H9 (cell line): ENCODE measurements around the gene TRERF1. TPM values are rescaled to one million over a fixed set of nuclear protein-coding genes. Genes with fewer than 3 reads are reported as not detected.

Experiments used
- DNase-seq: peaks from one replicate; pipeline ENCODE4 v3.0.0-alpha.2; 2017
- H2AFZ ChIP-seq: one replicate; pipeline ENCODE4 v1.6.1; 2013; ENCODE audit warnings: mild to moderate bottlenecking, low read length, control low read depth, moderate library complexity
- H2AK5ac ChIP-seq: 2 replicates; pipeline ENCODE4 v1.6.1; 2013; ENCODE audit warnings: low read length, control low read depth, mixed read lengths; ENCODE audit not compliant: insufficient read length
- H2BK120ac ChIP-seq: one replicate; pipeline ENCODE4 v1.6.1; 2013; ENCODE audit warnings: low read depth, mild to moderate bottlenecking, low read length, control low read depth, inconsistent platforms; ENCODE audit not compliant: poor library complexity, severe bottlenecking
- H2BK12ac ChIP-seq: 2 replicates; pipeline ENCODE4 v1.6.1; 2013; ENCODE audit warnings: low read length, control low read depth, mixed read lengths, low read depth; ENCODE audit not compliant: insufficient read length
- H2BK15ac ChIP-seq: 2 replicates; pipeline ENCODE4 v1.6.1; 2013; ENCODE audit warnings: low read depth, low read length, control low read depth
- H2BK20ac ChIP-seq: one replicate; pipeline ENCODE4 v1.6.1; 2013; ENCODE audit warnings: low read depth, mild to moderate bottlenecking, low read length, control low read depth, inconsistent platforms; ENCODE audit not compliant: poor library complexity, severe bottlenecking
- H2BK5ac ChIP-seq: 2 replicates; pipeline ENCODE4 v1.6.1; 2013; ENCODE audit warnings: low read length, control low read depth, mixed read lengths; ENCODE audit not compliant: insufficient read length
- H3K14ac ChIP-seq: 2 replicates; pipeline ENCODE4 v1.6.1; 2013; ENCODE audit warnings: low read length, control low read depth; ENCODE audit not compliant: insufficient read depth
- H3K18ac ChIP-seq: 2 replicates; pipeline ENCODE4 v1.6.1; 2013; ENCODE audit warnings: low read depth, mild to moderate bottlenecking, mixed read lengths, low read length, control low read depth; ENCODE audit not compliant: insufficient read length
- H3K23ac ChIP-seq: 2 replicates; pipeline ENCODE4 v1.6.1; 2013; ENCODE audit warnings: low read length, control low read depth, mixed read lengths, low read depth; ENCODE audit not compliant: insufficient read length
- H3K23me2 ChIP-seq: 2 replicates; pipeline ENCODE4 v1.6.1; 2013; ENCODE audit warnings: low read depth, mild to moderate bottlenecking, mixed read lengths, low read length, control low read depth; ENCODE audit not compliant: insufficient read length, poor library complexity, severe bottlenecking
- H3K27ac ChIP-seq: 2 replicates; pipeline ENCODE4 v1.5.1; 2013; ENCODE audit warnings: low read length, control low read depth, mixed read lengths, low read depth; ENCODE audit not compliant: insufficient read length
- H3K27me3 ChIP-seq: 2 replicates; pipeline ENCODE4 v1.6.1; 2013; ENCODE audit warnings: low read length, control low read depth, inconsistent platforms; ENCODE audit not compliant: insufficient read depth
- H3K4ac ChIP-seq: 2 replicates; pipeline ENCODE4 v1.6.1; 2013; ENCODE audit warnings: low read depth, mild to moderate bottlenecking, control low read depth, inconsistent platforms, low read length, moderate library complexity
- H3K4me1 ChIP-seq: 2 replicates; pipeline ENCODE4 v1.6.1; 2013; ENCODE audit warnings: low read length, control low read depth, inconsistent platforms; ENCODE audit not compliant: insufficient read depth
- H3K4me2 ChIP-seq: 2 replicates; pipeline ENCODE4 v1.6.1; 2013; ENCODE audit warnings: low read length, control low read depth, mixed read lengths; ENCODE audit not compliant: insufficient read length, insufficient read depth
- H3K56ac ChIP-seq: 2 replicates; pipeline ENCODE4 v1.6.1; 2013; ENCODE audit warnings: low read depth, mild to moderate bottlenecking, mixed read lengths, low read length, control low read depth; ENCODE audit not compliant: insufficient read length
- H3K79me1 ChIP-seq: 2 replicates; pipeline ENCODE4 v1.6.1; 2013; ENCODE audit warnings: low read depth, mild to moderate bottlenecking, moderate library complexity, low read length, control low read depth, inconsistent platforms; ENCODE audit not compliant: insufficient read depth, poor library complexity, severe bottlenecking
- H3K79me2 ChIP-seq: 2 replicates; pipeline ENCODE4 v1.6.1; 2013; ENCODE audit warnings: low read length, control low read depth, inconsistent platforms; ENCODE audit not compliant: insufficient read depth
- H3K9ac ChIP-seq: 2 replicates; pipeline ENCODE4 v1.6.1; 2013; ENCODE audit warnings: low read length, control low read depth, mixed read lengths; ENCODE audit not compliant: insufficient read length; ENCODE audit errors: extremely low read depth
- H3K9me3 ChIP-seq: one replicate; pipeline ENCODE4 v1.6.1; 2013; ENCODE audit warnings: low read depth, low read length, inconsistent platforms; ENCODE audit not compliant: control insufficient read depth
- H3T11ph ChIP-seq: one replicate; pipeline ENCODE4 v1.6.1; 2013; ENCODE audit warnings: mild to moderate bottlenecking, low read length, control low read depth, inconsistent platforms
- H4K20me1 ChIP-seq: one replicate; pipeline ENCODE4 v1.6.1; 2013; ENCODE audit not compliant: control insufficient read depth, insufficient read length, insufficient read depth
- H4K5ac ChIP-seq: 2 replicates; pipeline ENCODE4 v1.6.1; 2013; ENCODE audit warnings: low read depth, mild to moderate bottlenecking, mixed read lengths, low read length, control low read depth; ENCODE audit not compliant: insufficient read length
- H4K8ac ChIP-seq: replicated peaks from 2 replicates; pipeline ENCODE4 v1.6.1; 2013; ENCODE audit warnings: low read length, control low read depth, mixed read lengths, low read depth; ENCODE audit not compliant: insufficient read length
- H4K91ac ChIP-seq: 2 replicates; pipeline ENCODE4 v1.6.1; 2013; ENCODE audit warnings: low read depth, mild to moderate bottlenecking, moderate library complexity, mixed read lengths, low read length, control low read depth; ENCODE audit not compliant: insufficient read length
- H3K27ac Mint-ChIP-seq, 3 experiments: 2 replicates in 2 of 3; 3 replicates in 1 of 3; pipeline ENCODE4 v1.8.0; 2020 to 2021; ENCODE audit warnings: mixed read lengths in 3 of 3, mild to moderate bottlenecking in 1 of 3, moderate library complexity in 1 of 3
- H3K27me3 Mint-ChIP-seq: 2 replicates; pipeline ENCODE4 v1.8.0; 2021; ENCODE audit warnings: low read depth, mild to moderate bottlenecking, moderate library complexity, mixed read lengths
- H3K36me3 Mint-ChIP-seq, 3 experiments: 2 replicates in 2 of 3; 3 replicates in 1 of 3; pipeline ENCODE4 v1.8.0; 2020 to 2021; ENCODE audit warnings: low read depth in 3 of 3, mixed read lengths in 3 of 3; ENCODE audit not compliant: insufficient read depth in 1 of 3
- H3K4me1 Mint-ChIP-seq, 2 experiments: 2 replicates each; pipeline ENCODE4 v1.8.0; 2020; ENCODE audit warnings: mixed read lengths in 2 of 2
- H3K4me3 Mint-ChIP-seq, 2 experiments: 2 replicates in 1 of 2; 3 replicates in 1 of 2; pipeline ENCODE4 v1.8.0; 2020 to 2021; ENCODE audit warnings: mild to moderate bottlenecking in 2 of 2, mixed read lengths in 2 of 2, moderate library complexity in 1 of 2
- H3K9me3 Mint-ChIP-seq, 2 experiments: 2 replicates in 1 of 2; 3 replicates in 1 of 2; pipeline ENCODE4 v1.8.0; 2020; ENCODE audit warnings: mild to moderate bottlenecking in 2 of 2, mixed read lengths in 2 of 2, moderate library complexity in 1 of 2
- CTCF ChIP-seq: fragments of 200-600 bp; sonication (generic); conservative IDR thresholded peaks from 3 replicates; pipeline ENCODE4 v1.8.0; 2021; ENCODE audit warnings: antibody characterized with exemption, mild to moderate bottlenecking
- WGBS: extraction: QIAGEN DNeasy Blood & Tissue Kit; methylation state at CpG from one replicate; pipeline ENCODE4 v1.1.7; 2013; ENCODE audit warnings: missing lambda C conversion rate, low lambda C conversion rate, mixed read lengths; ENCODE audit not compliant: insufficient read length; ENCODE audit errors: extremely low coverage; 5-methylcytosine and 5-hydroxymethylcytosine counted together
- total RNA-seq: library from RNA; stranded (reverse); gene quantifications from 2 replicates; pipeline ENCODE4 v1.2.1, GENCODE V29; 2021

TRERF1 gene
- total RNA-seq, 1 experiment from 2014 or later: 19.7 TPM

GRCh38 chr6:42280966-42281533, 170.7 kb downstream of the TRERF1 start:
- no peak overlapping the region for H3K4ac ChIP-seq
- TF ChIP-seq CTCF: no peak
- no peaks in the 10 kb centered on the region for H3K27me3 Mint-ChIP-seq
- no peak overlapping the region for H3K27ac ChIP-seq
- no peaks in the 10 kb centered on the region for H3K27me3 ChIP-seq
- H2AFZ ChIP-seq: no peak overlapping the region
- H3K4me2 ChIP-seq: no peak overlapping the region
- no peak for DNase-seq
- no peak overlapping the region for H3K18ac ChIP-seq
- WGBS: no CpG with 5 or more reads among the region's 5 CpGs
- H3K23me2 ChIP-seq: no peaks in the 10 kb centered on the region
- no peaks in the 10 kb centered on the region for H3K9me3 ChIP-seq
- H2BK120ac ChIP-seq: no peak overlapping the region
- no peaks in the 10 kb centered on the region for H3K4me1 ChIP-seq
- no peak overlapping the region for H2BK15ac ChIP-seq
- H3T11ph ChIP-seq: no peak overlapping the region
- peaks cover 24 to 32% of the 10 kb centered on the region in 2 experiments for H3K4me1 Mint-ChIP-seq
- H4K5ac ChIP-seq: no peak overlapping the region
- no peaks in the 10 kb centered on the region; the same call in 1 of the 2 replicates for H3K79me2 ChIP-seq
- H2BK12ac ChIP-seq: no peak overlapping the region
- H2BK5ac ChIP-seq: no peak overlapping the region
- H4K8ac ChIP-seq: no peak overlapping the region
- no peak overlapping the region for H3K9ac ChIP-seq
- no peak overlapping the region for H3K14ac ChIP-seq
- H2BK20ac ChIP-seq: no peak overlapping the region
- H3K79me1 ChIP-seq: no peaks in the 10 kb centered on the region
- H3K23ac ChIP-seq: no peak overlapping the region
- no peak overlapping the region for H3K4me3 Mint-ChIP-seq
- peak overlapping the region in 2 of 3 experiments; percentile 10 to 75; a peak in 3 of 7 replicates for H3K27ac Mint-ChIP-seq
- H3K9me3 Mint-ChIP-seq: peaks cover 0 to 3% of the 10 kb centered on the region in 2 experiments; a peak in 2 of 5 replicates
- no peaks in the 10 kb centered on the region for H4K20me1 ChIP-seq
- H3K36me3 Mint-ChIP-seq: peaks cover 0 to 14% (median 0%) of the 10 kb centered on the region in 3 experiments; a peak in 5 of 7 replicates
- no peak overlapping the region for H3K56ac ChIP-seq
- no peak overlapping the region for H2AK5ac ChIP-seq
- no peak overlapping the region for H4K91ac ChIP-seq
